Measurements from ENCODE around the gene ELK3. TPM values are rescaled to one million over a fixed set of nuclear protein-coding genes. Genes with fewer than 3 reads are reported as not detected.

Gene ELK3
- total RNA-seq, 1 experiment from 2014 or later = 9.4 TPM

DNA sequence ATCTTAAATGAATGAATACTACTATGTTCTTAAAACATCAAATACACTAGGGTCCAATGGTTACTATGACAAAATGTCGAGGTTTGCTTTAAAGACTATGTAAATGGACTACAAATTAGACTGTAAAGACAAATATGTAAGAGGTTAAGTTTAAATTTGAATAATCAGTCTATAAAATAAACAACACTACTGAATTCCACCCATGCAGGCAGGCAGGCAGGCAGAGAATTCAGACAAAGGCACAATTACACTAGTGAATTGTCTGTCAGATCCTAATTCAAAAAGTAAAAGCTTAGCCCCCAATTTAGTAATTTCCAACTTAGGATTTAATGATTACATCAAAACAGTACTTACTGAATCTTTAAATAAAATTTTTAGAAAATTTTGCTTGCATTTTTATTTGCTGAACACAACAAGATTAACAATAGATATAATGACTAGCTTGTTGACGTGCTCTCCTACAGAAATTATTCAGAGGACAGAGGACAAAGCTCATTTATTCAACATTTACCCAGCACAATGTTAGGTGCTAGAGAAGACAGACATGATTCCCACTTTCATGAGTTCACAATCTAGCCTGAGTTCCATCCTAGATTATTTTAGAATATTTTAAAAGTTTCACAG, 108.6 kb downstream of the ELK3 start:
- Histone ChIP-seq H3K27ac (ENCODE audit: insufficient read length, low read depth, low read length) (no peak overlapping the region), H2BK20ac (ENCODE audit: low read depth, low read length, poor library complexity, severe bottlenecking) (no peak overlapping the region), H3K79me1 (ENCODE audit: insufficient read depth, low read depth, low read length, poor library complexity, severe bottlenecking) (no peaks in the 10 kb centered on the region), H3K79me2 (ENCODE audit: insufficient read depth, low read length) (no peaks in the 10 kb centered on the region), H3K56ac (ENCODE audit: insufficient read length, low read depth, low read length) (no peak overlapping the region), H2AFZ (ENCODE audit: low read length) (no peak overlapping the region), H3K4me1 (ENCODE audit: insufficient read depth, low read length) (no peaks in the 10 kb centered on the region), H3K4me2 (ENCODE audit: insufficient read depth, insufficient read length, low read length) (no peak overlapping the region), H3K23ac (ENCODE audit: insufficient read length, low read depth, low read length) (no peak overlapping the region), H4K20me1 (ENCODE audit: control insufficient read depth, insufficient read depth, insufficient read length) (no peaks in the 10 kb centered on the region), H3K27me3 (ENCODE audit: insufficient read depth, low read length) (no peaks in the 10 kb centered on the region), H2BK15ac (ENCODE audit: low read depth, low read length) (no peak overlapping the region), H4K91ac (ENCODE audit: insufficient read length, low read depth, low read length) (no peak overlapping the region), H3K23me2 (ENCODE audit: insufficient read length, low read depth, low read length, poor library complexity, severe bottlenecking) (no peaks in the 10 kb centered on the region), H4K5ac (ENCODE audit: insufficient read length, low read depth, low read length) (no peak overlapping the region), H2AK5ac (ENCODE audit: insufficient read length, low read length) (no peak overlapping the region), H3T11ph (ENCODE audit: low read length) (no peak overlapping the region), H2BK120ac (ENCODE audit: low read depth, low read length, poor library complexity, severe bottlenecking) (no peak overlapping the region), H3K14ac (ENCODE audit: insufficient read depth, low read length) (no peak overlapping the region), H3K18ac (ENCODE audit: insufficient read length, low read depth, low read length) (no peak overlapping the region), H2BK12ac (ENCODE audit: insufficient read length, low read depth, low read length) (no peak overlapping the region), H3K9ac (ENCODE audit: extremely low read depth, insufficient read length, low read length) (no peak overlapping the region), H2BK5ac (ENCODE audit: insufficient read length, low read length) (no peak overlapping the region), H3K4ac (ENCODE audit: low read depth, low read length) (no peak overlapping the region), H4K8ac (replicated peaks; ENCODE audit: insufficient read length, low read depth, low read length) (no peak overlapping the region), H3K9me3 (ENCODE audit: control insufficient read depth, low read depth, low read length) (no peaks in the 10 kb centered on the region)
- DNase-seq = no peak
- Mint-ChIP-seq H3K4me3 (no peak overlapping the region), H3K9me3 (no peaks in the 10 kb centered on the region; a peak in 1 of 5 replicates), H3K27ac (no peak overlapping the region), H3K36me3 (ENCODE audit: insufficient read depth in 1 of 3, low read depth in 3 of 3) (peaks cover 4 to 17% (median 6%) of the 10 kb centered on the region in 3 experiments; a peak in 6 of 7 replicates), H3K27me3 (ENCODE audit: low read depth) (no peaks in the 10 kb centered on the region), H3K4me1 (peaks cover 26 to 37% of the 10 kb centered on the region in 2 experiments)
- no CpG with 5 or more reads among the region's 2 CpGs for WGBS (ENCODE audit: extremely low coverage, insufficient read length, low lambda C conversion rate)
- TF ChIP-seq, protein P1, sequence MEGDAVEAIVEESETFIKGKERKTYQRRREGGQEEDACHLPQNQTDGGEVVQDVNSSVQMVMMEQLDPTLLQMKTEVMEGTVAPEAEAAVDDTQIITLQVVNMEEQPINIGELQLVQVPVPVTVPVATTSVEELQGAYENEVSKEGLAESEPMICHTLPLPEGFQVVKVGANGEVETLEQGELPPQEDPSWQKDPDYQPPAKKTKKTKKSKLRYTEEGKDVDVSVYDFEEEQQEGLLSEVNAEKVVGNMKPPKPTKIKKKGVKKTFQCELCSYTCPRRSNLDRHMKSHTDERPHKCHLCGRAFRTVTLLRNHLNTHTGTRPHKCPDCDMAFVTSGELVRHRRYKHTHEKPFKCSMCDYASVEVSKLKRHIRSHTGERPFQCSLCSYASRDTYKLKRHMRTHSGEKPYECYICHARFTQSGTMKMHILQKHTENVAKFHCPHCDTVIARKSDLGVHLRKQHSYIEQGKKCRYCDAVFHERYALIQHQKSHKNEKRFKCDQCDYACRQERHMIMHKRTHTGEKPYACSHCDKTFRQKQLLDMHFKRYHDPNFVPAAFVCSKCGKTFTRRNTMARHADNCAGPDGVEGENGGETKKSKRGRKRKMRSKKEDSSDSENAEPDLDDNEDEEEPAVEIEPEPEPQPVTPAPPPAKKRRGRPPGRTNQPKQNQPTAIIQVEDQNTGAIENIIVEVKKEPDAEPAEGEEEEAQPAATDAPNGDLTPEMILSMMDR (conservative IDR thresholded peaks at IDR 0.05) = no peak

All from H9 (cell line).